Measurements from ENCODE around the gene INTS13. TPM values are rescaled to one million over a fixed set of nuclear protein-coding genes. Genes with fewer than 3 reads are reported as not detected.

Gene INTS13
- total RNA-seq, 1 experiment from 2014 or later: 50.5 TPM

DNA sequence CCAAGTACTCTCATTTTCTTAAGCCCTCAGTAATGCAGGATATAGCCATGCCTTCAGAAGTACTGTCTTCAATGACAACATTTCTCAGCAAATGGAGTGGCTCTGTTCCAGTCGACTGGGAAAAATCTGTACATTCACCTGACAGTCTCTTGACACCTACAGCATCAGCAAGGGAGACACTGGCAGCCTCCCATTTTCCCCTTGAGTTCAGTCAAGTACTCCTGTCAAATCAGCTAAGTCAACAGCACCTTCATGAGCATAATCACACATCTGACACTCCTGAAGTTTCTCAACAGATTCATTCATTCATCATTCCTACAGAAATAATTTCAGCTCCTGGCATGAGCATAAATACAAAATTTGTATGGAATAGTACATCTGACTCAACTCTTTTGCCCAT, 46.1 kb downstream of the INTS13 start:
- Histone ChIP-seq H3K36me3 (ENCODE audit: control insufficient read depth in 1 of 2, insufficient read depth in 2 of 2, low read length in 2 of 2) (peaks cover under 1 to 3% of the 10 kb centered on the region in 2 experiments; a peak in 1 of 4 replicates), H3K79me2 (ENCODE audit: insufficient read depth, low read length) (no peaks in the 10 kb centered on the region), H3K27me3 (ENCODE audit: insufficient read depth, low read length) (no peaks in the 10 kb centered on the region), H3K4me3 (replicated peaks in 1 of 2; ENCODE audit: low read depth in 1 of 2, low read length in 2 of 2) (no peak overlapping the region), H3K4me2 (ENCODE audit: low read length) (no peak overlapping the region), H3K4me1 (ENCODE audit: control insufficient read depth in 1 of 2, insufficient read depth in 2 of 2, low read length in 2 of 2) (no peaks in the 10 kb centered on the region), H3K9me2 (ENCODE audit: insufficient read depth) (no peaks in the 10 kb centered on the region), H3K9ac (ENCODE audit: low read length) (no peak overlapping the region), H3K9me3 (ENCODE audit: control insufficient read depth in 1 of 2, insufficient read depth in 1 of 2, low read depth in 1 of 2, low read length in 2 of 2) (no peaks in the 10 kb centered on the region), H2AFZ (ENCODE audit: low read depth, low read length, poor library complexity, severe bottlenecking) (no peak overlapping the region), H4K20me1 (ENCODE audit: insufficient read depth) (no peaks in the 10 kb centered on the region), H3K27ac (ENCODE audit: low read depth, low read length) (no peak overlapping the region)
- no peak for DNase-seq (ENCODE audit: low read depth, low spot score)
- no peak for ATAC-seq
- RAD21 ChIA-PET (ENCODE audit: low non-redundant PET in 1 of 2, low total read pairs in 2 of 2, uncharacterized antibody in 2 of 2, unreplicated experiment in 2 of 2): no interaction called here
- intact Hi-C loops (cut with micrococcal nuclease): no loop called here
- no TSS peak for BruUV-seq (replicated peaks)
- CTCF ChIA-PET: no interaction called here
- TF ChIP-seq EZH2phosphoT487 (IDR thresholded peaks at IDR 0.05; ENCODE audit: borderline replicate concordance) (no peak), POLR2AphosphoS5 (IDR thresholded peaks at IDR 0.05; ENCODE audit: low read depth, low read length) (no peak), RAD21 (IDR thresholded peaks at IDR 0.05; ENCODE audit: low read depth) (no peak), CBX3 (IDR thresholded peaks at IDR 0.05; ENCODE audit: low read depth) (no peak), EGR1 (IDR thresholded peaks at IDR 0.05; ENCODE audit: low read depth) (no peak), FOSL1 (IDR thresholded peaks at IDR 0.05; ENCODE audit: low read depth) (no peak)
- TF ChIP-seq, protein P1, sequence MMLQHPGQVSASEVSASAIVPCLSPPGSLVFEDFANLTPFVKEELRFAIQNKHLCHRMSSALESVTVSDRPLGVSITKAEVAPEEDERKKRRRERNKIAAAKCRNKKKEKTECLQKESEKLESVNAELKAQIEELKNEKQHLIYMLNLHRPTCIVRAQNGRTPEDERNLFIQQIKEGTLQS (IDR thresholded peaks at IDR 0.05): no peak
- POLR2A ChIA-PET: no interaction called here

DNA sequence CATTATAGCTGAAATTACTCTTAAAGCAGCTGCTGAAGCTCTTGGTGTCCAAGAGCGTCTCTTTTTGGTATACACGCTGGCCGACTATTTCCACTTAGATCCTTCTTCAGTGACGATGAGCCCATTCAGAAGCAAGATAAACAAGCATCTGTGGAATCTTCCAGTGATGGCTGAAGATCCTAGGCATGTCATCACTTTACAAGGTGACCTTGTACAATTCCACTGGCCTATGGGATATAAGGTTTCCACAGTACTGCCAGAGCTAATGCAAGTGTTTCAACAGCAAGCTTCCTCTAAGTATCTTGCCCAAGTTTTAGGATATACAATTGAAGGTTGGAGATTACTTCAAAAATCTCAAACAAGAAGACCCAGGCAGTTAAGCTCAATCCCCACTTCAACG, 47.0 kb downstream of the INTS13 start:
- peaks cover 0 to 3% of the 10 kb centered on the region in 2 experiments; a peak in 1 of 4 replicates for H3K36me3 ChIP-seq (ENCODE audit: control insufficient read depth in 1 of 2, insufficient read depth in 2 of 2, low read length in 2 of 2)
- CTCF ChIA-PET: no interaction called here
- intact Hi-C loops (cut with micrococcal nuclease): no loop called here
- no peaks in the 10 kb centered on the region for H3K27me3 ChIP-seq (ENCODE audit: insufficient read depth, low read length)
- no peak overlapping the region for H3K4me3 ChIP-seq (replicated peaks in 1 of 2; ENCODE audit: low read depth in 1 of 2, low read length in 2 of 2)
- H3K4me1 ChIP-seq (ENCODE audit: control insufficient read depth in 1 of 2, insufficient read depth in 2 of 2, low read length in 2 of 2): no peaks in the 10 kb centered on the region
- H3K4me2 ChIP-seq (ENCODE audit: low read length): no peak overlapping the region
- no peaks in the 10 kb centered on the region for H3K9me2 ChIP-seq (ENCODE audit: insufficient read depth)
- DNase-seq (ENCODE audit: low read depth, low spot score): no peak
- no peak for TF ChIP-seq CBX3 (IDR thresholded peaks at IDR 0.05; ENCODE audit: low read depth)
- RAD21 ChIA-PET (ENCODE audit: low non-redundant PET in 1 of 2, low total read pairs in 2 of 2, uncharacterized antibody in 2 of 2, unreplicated experiment in 2 of 2): no interaction called here
- BruUV-seq (replicated peaks): no TSS peak
- POLR2A ChIA-PET: no interaction called here
- no peaks in the 10 kb centered on the region for H3K9me3 ChIP-seq (ENCODE audit: control insufficient read depth in 1 of 2, insufficient read depth in 1 of 2, low read depth in 1 of 2, low read length in 2 of 2)
- H2AFZ ChIP-seq (ENCODE audit: low read depth, low read length, poor library complexity, severe bottlenecking): no peak overlapping the region
- H3K9ac ChIP-seq (ENCODE audit: low read length): no peak overlapping the region
- no peak for ATAC-seq
- H4K20me1 ChIP-seq (ENCODE audit: insufficient read depth): no peaks in the 10 kb centered on the region
- no peak overlapping the region for H3K27ac ChIP-seq (ENCODE audit: low read depth, low read length)
- H3K79me2 ChIP-seq (ENCODE audit: insufficient read depth, low read length): no peaks in the 10 kb centered on the region
